GM21367 (cell line): ENCODE measurements around the gene RLN3.
A peak's percentile ranks its signal among the peaks of the same experiment; 100 is the strongest.

Experiments used
- ATAC-seq: cut with Tn5 transposase; IDR thresholded peaks from one replicate; pipeline ENCODE4 v1.9.1; 2021; ENCODE audit not compliant: unreplicated experiment

RLN3 gene, protein sequence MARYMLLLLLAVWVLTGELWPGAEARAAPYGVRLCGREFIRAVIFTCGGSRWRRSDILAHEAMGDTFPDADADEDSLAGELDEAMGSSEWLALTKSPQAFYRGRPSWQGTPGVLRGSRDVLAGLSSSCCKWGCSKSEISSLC

DNA sequence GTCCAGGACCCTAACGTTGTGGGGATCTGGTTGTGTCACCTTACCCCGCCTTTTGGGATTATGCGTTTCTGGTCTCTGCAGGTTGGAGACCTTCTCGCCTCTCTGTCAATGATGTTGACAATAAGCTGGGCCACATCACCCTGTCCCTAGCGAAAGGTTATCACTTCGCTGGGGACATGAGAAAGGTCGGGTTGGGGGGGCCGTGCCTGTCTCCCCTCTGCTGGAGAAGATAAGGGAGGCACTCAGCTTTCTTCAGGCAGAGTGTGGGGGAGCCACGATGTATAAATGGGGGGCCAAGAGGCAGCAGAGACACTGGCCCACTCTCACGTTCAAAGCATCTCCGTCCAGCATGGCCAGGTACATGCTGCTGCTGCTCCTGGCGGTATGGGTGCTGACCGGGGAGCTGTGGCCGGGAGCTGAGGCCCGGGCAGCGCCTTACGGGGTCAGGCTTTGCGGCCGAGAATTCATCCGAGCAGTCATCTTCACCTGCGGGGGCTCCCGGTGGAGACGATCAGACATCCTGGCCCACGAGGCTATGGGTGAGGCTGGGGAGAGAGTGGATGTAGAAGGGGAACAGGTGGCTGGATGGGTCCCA is at the start of gene RLN3:
RLN3 (plus strand) TSS at position 293 of the 595 bp plus-strand sequence; CDS start at position 350, 57 bp downstream.
- ATAC-seq, result no peak

DNA sequence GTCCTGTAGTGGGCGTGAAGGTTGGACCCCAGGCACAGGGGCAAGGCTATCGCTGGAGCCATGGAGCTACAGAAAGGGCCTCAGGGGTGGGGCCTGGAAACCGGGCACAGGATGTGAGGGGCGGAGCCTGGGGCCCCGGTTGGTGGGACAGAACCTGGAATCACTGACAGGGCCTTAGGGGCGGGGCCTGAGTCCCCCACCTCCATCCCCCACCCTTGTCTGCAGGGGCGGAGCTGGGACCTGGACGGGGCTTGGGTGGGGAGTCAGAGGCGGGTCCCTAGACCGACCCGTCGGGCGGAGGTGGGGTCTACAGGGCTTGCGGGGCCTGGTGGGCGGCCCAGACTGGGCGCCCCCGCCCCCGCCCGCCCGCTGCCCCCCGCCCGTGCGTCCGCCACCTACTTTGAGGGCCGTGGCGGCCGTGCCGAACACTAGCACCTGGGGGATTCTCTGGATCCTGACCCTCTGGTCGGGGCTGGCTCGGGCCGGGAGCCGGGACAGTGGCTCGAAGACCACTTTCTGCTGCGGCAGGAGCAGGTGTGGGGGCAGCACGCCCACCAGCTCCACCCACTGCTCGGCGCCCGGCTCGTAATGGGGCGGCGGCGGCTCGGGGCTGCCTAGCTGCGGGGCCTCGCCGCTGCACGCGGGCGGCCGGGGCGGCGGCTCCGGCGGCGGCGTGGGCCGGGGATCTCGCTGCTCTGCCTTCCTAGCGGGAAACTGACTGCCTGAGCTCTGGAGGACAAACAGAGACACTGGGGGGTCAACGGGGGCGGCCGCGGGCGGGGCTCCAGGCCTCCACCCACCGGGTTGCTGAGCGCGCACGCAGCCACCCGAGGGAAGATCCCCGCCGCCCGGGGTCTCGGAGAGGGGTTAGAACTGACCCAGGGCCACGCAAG is 49.4 kb upstream of the RLN3 start:
- no peak for ATAC-seq

DNA sequence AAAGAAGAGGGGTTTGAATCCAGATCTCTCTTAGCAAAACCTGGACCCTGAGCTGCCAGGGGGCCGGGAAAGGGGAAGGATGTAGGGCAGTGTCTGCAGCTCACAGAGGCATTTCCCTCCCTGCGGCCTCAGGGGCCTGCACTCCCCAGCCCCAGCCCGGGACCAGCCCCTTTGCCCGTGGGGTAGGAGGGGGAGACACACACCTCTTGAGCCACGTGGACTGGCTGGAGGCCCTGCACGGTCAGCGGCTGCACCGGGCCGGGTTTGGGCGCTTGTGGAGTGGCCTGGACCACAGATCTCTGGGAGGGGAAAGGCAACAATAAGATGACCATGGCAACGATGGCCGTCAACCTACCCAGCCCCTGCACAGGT is 48.7 kb upstream of the RLN3 start:
- no peak for ATAC-seq

DNA sequence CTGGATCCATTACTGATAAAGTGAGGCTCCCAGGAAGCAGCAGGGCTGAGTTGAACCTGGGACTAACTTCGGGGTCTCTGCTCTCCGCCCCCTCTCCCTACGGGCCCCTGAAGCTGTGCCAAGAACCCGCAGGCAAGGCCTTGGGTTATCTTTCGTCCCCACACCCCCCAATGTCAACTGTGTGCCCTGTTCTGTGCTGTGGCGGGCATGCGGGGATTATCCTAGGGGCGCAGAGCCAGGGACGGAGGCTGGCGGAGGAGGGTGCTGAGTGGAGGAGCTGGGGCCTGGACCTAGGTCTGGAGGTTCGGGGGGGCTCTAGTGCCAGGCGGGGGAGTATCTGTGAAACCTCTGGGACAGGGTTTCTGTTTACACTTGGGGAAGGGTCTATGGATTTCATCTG is 48.3 kb upstream of the RLN3 start:
- ATAC-seq, result no peak

DNA sequence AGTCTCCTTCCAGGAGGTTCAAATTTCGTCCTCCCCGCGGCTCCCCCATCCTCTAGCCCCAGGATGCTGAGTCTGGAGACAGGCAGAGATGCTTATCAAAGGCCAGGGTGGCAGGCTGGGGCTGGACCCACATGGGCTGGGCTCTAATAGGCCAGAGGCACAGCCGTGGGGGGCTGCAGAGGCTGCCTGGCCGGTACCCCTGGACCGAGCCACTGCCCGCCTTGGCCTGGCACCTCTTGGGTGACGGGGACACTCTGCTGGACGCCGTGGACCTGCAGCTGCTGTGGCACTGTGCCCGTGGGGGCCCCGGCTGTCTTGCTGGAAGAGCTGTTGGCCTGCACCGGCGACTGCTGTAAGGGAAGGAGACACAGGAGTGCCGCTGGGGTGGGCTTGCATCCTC is 47.6 kb upstream of the RLN3 start:
- ATAC-seq, result no peak

DNA sequence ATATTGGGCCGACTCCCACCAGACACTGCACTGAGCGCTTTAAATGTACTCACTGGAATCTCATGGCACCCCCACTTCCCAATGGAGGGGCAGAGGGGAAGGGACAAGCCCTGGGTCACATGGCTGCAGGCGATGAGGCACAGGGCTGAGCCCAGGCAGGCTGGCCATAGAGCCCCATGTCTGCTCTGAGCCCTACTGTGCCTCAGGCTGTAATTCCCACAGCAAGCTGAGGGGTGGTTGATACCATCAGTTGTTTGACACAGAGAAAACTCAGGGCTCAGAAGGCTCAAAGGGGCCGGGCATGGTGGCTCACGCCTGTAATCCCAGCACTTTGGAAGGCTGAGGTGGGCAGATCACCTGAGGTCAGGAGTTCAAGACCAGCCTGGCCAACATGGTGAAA is 46.9 kb upstream of the RLN3 start:
- ATAC-seq, result no peak

DNA sequence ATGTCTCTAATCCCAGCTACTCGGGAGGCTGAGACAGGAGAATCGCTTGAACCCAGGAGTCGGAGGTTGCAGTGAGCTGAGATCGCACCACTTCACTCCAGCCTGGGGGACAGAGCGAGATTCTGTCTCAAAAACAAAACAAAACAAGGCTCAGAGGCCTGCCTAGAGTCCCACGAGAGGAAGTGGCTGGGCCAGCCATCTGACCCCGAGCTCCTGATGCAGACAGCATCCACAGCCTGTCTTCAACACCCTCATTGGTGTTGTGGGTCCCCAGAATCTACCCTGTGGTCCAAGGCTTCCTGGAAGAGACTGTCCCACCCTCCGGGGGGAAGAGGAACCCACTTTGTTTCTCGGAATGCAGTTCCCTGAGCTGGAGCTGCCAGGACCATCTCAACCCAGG is 46.5 kb upstream of the RLN3 start:
- ATAC-seq, result no peak

DNA sequence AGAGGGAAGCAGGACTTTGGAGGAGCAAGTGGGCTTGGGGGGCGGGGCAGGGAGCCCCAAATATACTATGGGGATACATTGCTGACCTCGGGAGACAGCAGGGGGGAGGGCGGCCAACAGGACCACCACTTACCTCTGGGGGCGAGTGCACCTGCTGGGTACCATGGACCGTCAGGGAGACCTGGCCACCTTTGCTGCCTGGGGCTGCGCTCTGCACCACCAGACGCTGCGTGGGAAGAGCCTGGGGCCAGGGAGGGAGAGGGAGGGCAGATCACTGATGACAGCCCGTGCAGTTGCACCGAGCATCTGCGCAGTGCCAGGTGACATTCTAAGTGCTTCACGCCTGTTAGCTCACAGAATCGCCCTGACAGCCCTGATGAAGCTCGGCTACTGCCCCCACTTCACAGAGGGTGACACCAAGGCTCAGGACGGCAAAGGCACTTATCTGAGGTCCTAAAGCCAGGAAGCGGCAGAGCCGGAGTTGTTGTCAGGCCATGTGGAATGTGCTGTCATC is 45.9 kb upstream of the RLN3 start:
- no peak for ATAC-seq

DNA sequence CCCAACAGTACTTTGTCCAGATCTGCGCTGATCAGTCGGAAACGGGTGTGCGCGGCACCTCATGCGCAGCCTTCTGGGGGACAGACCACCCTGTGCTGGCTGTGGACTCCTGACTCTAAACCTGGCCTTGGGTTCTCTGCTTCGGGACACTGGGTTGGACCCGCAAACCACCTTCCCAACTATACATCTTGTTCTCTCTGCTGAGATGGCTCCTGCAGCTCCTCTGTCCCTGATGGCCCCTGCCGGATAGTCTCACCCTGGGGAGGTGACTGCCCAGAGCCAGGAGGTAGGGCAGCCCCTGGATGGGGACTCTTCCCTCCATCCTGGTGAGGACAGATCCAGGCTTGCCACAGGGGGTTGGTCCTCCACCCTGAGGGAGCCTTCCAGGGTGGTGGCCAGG is 45.2 kb upstream of the RLN3 start:
- ATAC-seq, result no peak

DNA sequence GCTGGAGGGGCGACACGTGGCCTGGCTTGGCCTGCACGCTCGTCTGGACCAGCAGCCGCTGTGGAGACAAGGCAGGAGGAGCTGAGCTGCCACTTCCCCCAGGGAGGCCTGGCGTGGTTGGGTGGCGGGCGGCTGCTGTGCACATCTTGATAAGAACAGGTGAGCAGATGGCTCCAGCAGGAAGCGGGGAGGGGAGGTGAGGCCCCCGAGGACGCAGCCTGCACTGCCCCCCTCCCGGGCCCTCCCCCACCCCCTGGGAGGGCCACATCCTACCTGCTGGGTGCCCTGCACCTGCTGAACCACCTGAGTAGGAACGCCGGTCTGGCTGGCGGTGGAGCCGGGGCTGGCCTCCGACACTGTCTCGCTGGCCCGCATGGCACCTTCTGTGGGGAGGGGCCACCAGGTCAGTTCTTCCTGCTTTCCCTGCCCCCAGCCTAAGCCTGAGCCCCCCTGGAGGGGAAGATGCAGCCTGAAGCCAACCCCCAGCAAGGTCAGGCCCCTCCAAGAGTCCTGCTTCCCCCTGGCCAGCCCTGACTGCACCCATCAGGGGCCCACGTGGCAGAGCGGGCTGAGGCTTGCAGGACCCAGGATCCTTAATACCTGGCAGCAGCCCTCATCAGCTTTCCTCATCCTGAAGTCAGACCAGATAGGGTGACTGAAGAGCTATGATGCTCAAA is 44.6 kb upstream of the RLN3 start:
- ATAC-seq, result no peak

DNA sequence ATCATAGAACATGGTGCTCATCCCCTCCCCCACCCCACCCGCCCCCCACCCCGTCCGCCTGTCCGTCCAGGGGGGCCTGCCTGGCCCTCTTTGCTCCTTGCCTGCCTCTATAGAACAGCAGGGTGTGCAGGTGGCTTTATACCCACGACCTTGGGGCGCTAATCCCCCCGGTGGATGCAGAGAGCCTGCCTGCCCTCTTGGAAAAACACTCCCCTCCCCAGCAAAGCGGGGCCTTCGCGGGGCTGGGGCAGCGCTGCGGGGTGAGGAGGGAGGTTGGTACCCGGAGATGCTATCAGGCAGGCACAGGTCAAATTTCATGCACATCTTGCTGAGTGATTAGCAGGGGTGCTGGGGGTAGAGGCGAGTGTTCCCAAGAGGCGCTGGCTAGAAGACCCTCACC is 43.8 kb upstream of the RLN3 start:
- ATAC-seq, result no peak

DNA sequence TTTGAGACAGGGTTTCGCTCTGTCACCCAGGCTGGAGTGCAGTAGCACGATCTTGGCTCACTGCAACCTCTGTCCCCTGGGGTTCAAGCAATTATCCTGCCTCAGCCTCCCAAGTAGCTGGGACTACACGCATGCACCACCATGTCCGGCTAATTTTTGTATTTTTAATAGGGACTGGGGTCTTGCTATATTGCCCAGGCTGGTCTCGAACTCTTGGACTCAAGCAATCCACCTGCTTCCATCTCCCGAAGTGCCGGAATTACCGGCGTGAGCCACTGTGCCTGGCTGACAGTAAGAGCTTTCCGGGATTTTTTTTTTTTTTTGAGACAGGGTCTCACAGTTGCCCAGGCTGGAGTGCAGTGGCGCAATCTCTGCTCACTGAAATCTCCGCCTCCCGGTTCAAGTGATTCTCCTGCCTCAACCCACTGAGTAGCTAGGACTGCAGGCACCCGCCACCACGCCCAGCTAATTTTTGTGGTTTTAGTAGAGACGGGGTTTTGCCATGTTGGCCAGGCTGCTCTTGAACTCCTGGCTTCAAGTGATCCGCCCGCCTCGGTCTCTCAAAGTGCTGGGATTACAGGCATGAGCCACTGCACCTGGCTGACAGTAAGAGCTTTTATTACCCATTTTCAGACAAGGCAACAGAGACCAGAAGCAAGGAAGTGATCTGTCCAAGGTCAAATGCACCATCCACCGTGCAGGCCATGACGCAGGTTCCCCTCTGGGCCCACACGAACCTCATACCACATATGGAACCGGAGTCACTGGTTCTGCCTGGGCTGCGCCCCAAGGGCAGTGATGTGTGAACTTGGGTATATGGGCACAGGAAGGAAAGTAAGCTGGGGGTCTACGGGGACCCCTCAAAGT is 42.8 kb upstream of the RLN3 start:
- ATAC-seq, result no peak

DNA sequence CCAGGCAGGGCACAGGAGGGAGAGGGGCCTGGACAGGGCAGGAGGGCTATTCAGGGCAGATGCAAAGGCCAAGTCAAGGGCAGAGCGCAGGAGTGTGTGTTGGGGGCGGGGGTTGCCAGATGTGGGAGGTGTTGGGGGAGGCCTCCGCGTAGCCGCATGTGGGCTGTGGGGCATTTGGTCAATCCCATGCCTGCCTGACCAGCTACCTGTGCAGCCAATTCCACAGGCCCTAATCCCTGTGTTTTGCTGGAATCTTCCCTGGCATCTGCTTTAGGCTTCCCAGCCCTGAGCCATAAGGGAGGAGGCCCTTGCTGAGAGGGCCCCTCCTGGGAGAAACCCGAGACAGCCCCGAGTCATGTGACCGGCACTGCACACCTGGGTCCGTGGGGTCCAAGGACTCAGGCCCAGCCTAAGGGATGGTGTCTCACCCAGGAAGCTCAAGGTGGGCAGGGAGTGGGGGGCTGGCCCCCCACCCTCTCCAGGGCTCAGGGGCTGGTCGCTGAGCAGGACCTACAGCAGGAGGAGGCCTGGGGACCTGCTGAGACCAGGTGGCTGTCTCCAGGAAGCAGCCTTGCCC is 42.1 kb upstream of the RLN3 start:
- ATAC-seq, result peak; percentile 25

DNA sequence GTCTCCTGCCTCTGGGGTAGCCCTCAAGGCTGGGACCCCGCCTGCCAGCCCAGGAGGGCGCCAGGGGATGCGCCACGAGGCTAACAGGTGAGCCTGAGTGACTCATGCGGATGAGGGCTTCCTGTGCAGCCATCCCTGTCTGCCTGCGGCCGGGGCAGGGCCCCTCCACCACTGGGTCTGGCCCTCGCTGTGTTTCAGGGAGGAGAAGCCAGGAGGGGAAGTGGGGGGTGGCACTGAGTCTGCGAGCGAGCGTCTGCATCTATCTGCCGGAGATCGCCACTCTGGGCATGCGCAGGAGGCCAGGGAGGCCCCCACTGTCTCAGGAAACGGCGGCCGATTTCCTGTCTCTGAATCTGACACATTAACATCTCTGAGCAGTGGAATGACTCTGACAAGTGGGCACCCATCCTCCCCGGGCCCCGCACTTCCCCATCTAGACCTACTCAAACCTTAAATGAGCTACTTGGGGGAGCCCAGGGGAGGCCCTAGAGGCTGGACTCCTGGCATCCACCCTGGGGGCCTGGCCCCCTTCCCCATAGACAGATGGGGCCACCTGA is 41.5 kb upstream of the RLN3 start:
- ATAC-seq, result peak; percentile 75

DNA sequence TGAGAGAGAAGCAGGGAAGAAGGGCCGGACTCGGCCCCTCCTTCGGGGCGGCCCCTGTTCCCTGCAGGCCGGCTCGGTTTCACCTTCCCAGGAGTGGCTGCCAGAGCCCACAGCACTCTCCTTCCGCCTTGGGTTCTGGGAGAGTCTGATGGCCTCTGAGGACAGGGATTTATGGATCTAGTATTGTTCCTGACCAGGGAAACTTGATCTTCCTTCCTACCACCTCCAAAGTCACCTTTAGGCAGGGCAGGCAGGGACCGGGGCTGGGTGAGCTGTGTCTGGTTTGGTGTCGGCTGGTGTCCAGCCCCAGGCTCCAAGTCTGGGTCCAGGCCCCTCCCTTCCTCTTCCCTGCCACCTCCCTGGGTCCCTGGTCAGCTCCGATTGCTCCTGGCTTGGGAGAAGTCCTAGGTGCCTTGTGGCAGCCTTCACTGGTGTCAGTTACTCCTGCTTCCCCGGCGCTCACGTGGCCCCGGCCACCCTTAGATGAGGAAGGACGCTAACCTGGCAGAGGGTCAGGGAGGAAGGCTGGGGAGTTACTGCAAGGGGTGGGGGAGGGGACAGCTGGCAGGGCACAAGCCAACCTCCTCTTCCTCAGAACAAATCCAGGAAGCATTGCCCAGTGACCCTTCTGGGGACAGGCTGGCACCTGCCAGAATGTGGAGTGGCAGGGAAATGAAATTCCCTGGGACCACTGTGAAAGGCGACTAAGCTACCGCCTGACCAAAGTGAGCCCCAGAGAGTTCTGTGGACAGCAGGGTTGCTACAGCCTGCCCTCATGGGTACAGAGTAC is 40.7 kb upstream of the RLN3 start:
- no peak for ATAC-seq

DNA sequence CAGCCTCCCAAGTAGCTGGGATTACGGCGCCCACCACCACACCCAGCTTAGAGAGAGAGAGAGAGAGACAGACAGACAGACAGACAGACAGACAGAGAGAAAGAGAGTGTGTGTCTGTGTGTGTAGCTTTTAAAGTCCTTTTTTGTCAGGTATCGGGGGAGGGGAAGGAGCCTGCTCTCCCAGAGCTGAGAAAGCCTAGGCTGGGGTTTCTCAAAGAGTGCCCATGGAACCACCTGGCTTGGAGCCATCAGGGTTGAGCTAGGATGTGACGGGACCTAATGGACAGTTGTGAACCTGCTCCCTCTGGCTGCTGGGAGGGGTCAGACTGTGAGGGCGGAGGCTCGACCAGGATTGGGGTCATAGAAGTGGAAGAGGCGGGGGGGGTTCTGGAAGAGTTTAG is 38.5 kb upstream of the RLN3 start:
- ATAC-seq, result no peak

DNA sequence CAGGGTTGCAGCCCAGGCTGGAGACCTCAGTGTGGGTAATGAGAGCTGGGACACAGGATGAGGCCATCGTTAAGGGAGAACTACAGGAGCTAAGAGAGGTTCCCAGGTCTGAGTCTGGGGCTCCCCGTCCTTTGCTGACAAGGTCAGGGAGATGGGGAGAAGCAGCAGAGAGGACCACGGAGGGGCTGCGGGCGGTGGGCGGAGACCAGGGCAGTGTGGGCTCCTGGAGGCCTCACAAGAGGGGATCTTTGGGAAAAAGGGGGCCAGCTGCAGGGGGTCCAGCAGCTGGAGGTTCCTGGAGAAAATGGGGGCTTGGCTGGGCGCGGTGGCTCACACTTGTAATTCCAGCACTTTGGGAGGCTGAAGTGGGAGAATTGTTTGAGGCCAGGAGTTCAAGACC is 37.9 kb upstream of the RLN3 start:
- ATAC-seq, result no peak

DNA sequence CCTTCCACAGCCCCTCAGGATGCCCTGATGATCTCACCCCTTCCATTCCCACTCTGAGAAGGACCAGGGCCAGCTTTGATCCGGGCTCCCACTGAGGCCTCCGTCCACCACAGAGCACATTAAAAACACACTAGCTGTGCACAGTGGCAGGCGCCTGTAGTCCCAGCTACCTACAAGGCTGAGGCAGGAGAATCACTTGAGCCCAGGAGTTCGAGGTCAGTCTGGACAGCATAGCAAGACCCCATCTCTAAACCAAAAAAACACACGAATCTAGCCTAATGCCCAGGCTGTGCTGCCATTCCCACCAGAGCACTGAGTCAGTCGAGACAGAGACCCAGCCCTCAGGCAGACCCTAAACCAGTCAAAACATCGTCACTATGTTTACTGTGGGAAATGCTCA is 35.9 kb upstream of the RLN3 start:
- ATAC-seq, result no peak

DNA sequence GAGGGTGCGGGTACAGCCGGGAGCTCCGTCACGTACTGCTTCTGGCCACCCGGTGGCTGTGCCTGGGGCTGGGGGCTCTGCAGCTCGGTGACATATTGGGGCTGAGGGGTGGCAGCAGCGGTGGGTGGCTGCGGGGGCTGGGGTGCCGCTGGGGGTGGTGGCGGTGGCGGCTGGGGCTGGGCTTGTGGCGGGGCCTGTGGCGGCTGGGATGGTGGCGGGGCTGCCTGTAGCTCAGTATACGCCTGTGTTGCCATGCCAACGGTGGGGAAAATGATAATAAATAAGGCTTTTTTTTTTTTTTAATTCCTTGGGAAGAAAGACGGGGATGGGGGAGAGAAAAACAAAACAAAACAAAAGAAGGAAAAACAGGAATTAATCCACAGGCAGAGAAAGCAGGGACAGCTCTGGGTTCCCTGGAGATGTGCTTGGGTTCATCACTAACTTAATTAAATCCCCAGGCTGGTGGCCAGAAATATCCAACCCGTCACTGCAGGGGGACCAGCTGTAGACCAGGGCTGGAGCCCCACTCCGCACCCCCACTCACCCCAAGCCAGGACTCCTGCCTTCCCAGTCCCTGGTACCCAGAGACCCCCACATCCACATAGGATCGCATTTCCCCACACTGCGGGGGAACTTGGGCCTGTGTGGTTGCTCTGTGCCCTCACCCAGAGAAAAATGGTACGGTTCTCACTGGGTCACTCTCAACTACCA is 34.2 kb upstream of the RLN3 start:
- no peak for ATAC-seq
